Testis (tissue), 3 donors: ENCODE data around the gene HSCB. TPM values are rescaled to one million over a fixed set of nuclear protein-coding genes. Genes with fewer than 3 reads are reported as not detected.
"Not testable (repeated sequence)": the region's sequence is repeated elsewhere in the genome, so short reads cannot be mapped to it uniquely, and the experiment has no call there.

Experiments used
- DNase-seq: peaks from one replicate; pipeline ENCODE4 v3.0.0-alpha.2; 2019
- H3K27ac ChIP-seq, 2 donors: fragments of 200-600 bp; sonication (generic); one replicate each; pipeline ENCODE4 v1.5.1; 2019
- H3K27me3 ChIP-seq: fragments of 200-600 bp; sonication (generic); one replicate; pipeline ENCODE4 v1.5.1; 2019
- H3K36me3 ChIP-seq: fragments of 200-600 bp; sonication (generic); one replicate; pipeline ENCODE4 v1.5.1; 2017; ENCODE audit warnings: low read depth; ENCODE audit errors: missing control alignments
- H3K4me1 ChIP-seq: fragments of 200-600 bp; sonication (generic); one replicate; pipeline ENCODE4 v1.5.1; 2019
- H3K4me3 ChIP-seq, 2 donors: fragments of 200-600 bp; sonication (generic); one replicate each; pipeline ENCODE4 v1.5.1; 2017 to 2019
- H3K9me3 ChIP-seq: fragments of 200-600 bp; sonication (generic); one replicate; pipeline ENCODE4 v1.5.1; 2017
- POLR2A ChIP-seq: fragments of 450-650 bp; IDR thresholded peaks from one replicate; pipeline ENCODE4 v1.6.1; 2017; ENCODE audit warnings: antibody characterized with exemption, mild to moderate bottlenecking, moderate library complexity
- WGBS, 2 donors: methylation state at CpG; one replicate each; pipeline ENCODE4 v1.1.5; 2018; 5-methylcytosine and 5-hydroxymethylcytosine counted together
- intact Hi-C: fragments of 100-400 bp; cut with DNase I; formaldehyde crosslinking; loops from one replicate; pipeline ENCODE4 v1.15.1; 2023; ENCODE audit warnings: low total_unique reads
- polyA plus RNA-seq: library from polyadenylated mRNA; stranded (reverse); fragments of 350-450 nt; fragmentation: Illumina TruSeq; extraction: RNeasy Lipid Tissue Mini Kit (QIAGEN cat#74804); gene quantifications from one replicate; pipeline ENCODE4 v1.2.3, GENCODE V29; 2014; ENCODE audit warnings: low read depth, low replicate concordance; ENCODE audit not compliant: insufficient read depth
- total RNA-seq, 2 donors: library from RNA; depleted of rRNA; stranded (reverse); fragments of >200 nt; gene quantifications; one replicate each; pipeline ENCODE4 v1.2.3, GENCODE V29; 2016
- TF ChIP-seq, protein P1 (sequence below), 3 experiments: fragments of 450-650 bp in 2 of 3; fragments of 200-600 bp in 1 of 3; sonication (generic) in 1 of 3; IDR thresholded peaks; one replicate each; pipeline ENCODE4 v1.5.1; 2016 to 2019; ENCODE audit warnings: antibody characterized with exemption in 3 of 3, mild to moderate bottlenecking in 2 of 3, moderate library complexity in 1 of 3

Gene HSCB
- total and polyA plus RNA-seq, 3 donors from 2014 or later: 10.2 to 19.5 (median 16.4) TPM

- Histone ChIP-seq H3K36me3 (no peaks in the 10 kb centered on the region), H3K27me3 (no peaks in the 10 kb centered on the region), H3K4me3 (no peak overlapping the region), H3K9me3 (no peaks in the 10 kb centered on the region), H3K27ac (no peak overlapping the region), H3K4me1 (peaks cover under 1% of the 10 kb centered on the region)
- intact Hi-C loops: no loop called here
- 96 to 99% methylated on average over 3 of the region's 3 CpGs for WGBS, 2 donors
- no peak for TF ChIP-seq POLR2A
- TF ChIP-seq, protein P1, sequence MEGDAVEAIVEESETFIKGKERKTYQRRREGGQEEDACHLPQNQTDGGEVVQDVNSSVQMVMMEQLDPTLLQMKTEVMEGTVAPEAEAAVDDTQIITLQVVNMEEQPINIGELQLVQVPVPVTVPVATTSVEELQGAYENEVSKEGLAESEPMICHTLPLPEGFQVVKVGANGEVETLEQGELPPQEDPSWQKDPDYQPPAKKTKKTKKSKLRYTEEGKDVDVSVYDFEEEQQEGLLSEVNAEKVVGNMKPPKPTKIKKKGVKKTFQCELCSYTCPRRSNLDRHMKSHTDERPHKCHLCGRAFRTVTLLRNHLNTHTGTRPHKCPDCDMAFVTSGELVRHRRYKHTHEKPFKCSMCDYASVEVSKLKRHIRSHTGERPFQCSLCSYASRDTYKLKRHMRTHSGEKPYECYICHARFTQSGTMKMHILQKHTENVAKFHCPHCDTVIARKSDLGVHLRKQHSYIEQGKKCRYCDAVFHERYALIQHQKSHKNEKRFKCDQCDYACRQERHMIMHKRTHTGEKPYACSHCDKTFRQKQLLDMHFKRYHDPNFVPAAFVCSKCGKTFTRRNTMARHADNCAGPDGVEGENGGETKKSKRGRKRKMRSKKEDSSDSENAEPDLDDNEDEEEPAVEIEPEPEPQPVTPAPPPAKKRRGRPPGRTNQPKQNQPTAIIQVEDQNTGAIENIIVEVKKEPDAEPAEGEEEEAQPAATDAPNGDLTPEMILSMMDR (IDR thresholded peaks at IDR 0.05): no peak
- no peak for DNase-seq
Observed at GRCh38 chr22:28737701-28738100, 4.1 kb upstream of the HSCB start.

GRCh38 chr22:28738876-28739275 is 3.0 kb upstream of the HSCB start:
- intact Hi-C loops, H3K27me3 ChIP-seq, DNase-seq, H3K36me3 ChIP-seq, H3K4me1 ChIP-seq, H3K27ac ChIP-seq, H3K4me3 ChIP-seq, H3K9me3 ChIP-seq: not testable (repeated sequence)
- 91 to 94% methylated on average over 8 of the region's 8 CpGs for WGBS, 2 donors

DNA sequence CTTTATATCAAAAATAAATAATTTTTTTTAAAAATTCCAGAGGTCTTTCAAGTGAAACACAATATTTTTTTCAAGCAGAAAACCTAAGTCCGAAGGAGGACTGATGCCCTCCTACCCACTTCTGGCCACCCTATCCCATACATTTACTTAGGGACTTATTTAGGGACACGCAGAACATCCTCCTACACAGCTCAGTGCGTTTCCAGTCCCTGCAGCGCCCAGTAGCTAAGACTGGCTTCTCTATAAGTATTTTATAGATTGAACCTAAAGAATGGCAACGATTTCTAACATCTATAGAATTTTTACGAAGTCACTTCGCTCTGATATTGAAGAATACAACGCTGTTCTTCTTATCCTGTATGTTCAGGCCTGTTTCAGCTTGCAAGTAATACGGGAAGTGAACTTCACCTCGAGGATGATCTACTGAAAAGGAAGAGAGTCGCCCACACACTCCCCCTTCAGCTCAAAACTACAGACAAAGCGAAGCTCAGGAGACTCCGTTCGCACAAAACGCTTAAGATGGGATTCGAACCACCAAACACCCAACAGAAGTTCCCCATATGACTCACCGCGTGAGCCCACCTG is 547 bp upstream of the HSCB start:
- Histone ChIP-seq H3K36me3 (no peaks in the 10 kb centered on the region), H3K9me3 (no peaks in the 10 kb centered on the region), H3K4me1 (peaks cover 5% of the 10 kb centered on the region), H3K27me3 (no peaks in the 10 kb centered on the region), H3K27ac (peak overlapping the region in 1 of 2 donors; percentile 99), H3K4me3 (peak overlapping the region; percentile 91 to 100)
- 7 to 9% methylated on average over 12 to 18 of the region's 18 CpGs for WGBS, 2 donors
- DNase-seq: no peak
- TF ChIP-seq, protein P1 (IDR thresholded peaks at IDR 0.05): no peak
- no peak for TF ChIP-seq POLR2A
- intact Hi-C loops: no loop called here

DNA sequence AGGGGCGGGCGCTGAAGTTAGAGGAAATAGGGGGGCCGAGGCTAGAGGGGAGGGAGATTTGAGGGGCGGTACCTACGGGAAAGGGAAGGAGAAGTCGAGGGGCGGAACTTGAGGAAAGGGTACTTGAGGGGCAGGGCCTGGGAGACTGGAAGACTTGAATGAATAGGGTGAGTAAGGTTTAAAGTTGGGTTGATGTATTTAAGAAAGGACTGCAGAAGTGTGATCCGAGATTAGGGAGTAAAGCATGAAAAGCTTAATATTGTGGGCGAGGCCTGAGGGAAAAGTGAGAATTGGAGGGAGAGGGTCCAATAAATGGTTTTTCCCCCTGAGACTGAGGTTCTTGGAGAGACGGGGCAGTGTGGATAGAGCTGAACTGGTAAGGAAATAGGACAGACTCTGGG is 723 bp downstream of the HSCB start:
- Histone ChIP-seq H3K36me3 (no peaks in the 10 kb centered on the region), H3K4me1 (peaks cover 5% of the 10 kb centered on the region), H3K9me3 (no peaks in the 10 kb centered on the region), H3K4me3 (peak overlapping the region; percentile 91 to 100), H3K27ac (peak overlapping the region; percentile 98 to 99), H3K27me3 (no peaks in the 10 kb centered on the region)
- no peak for TF ChIP-seq POLR2A
- TF ChIP-seq, protein P1 (IDR thresholded peaks at IDR 0.05): no peak
- intact Hi-C loops: no loop called here
- WGBS, 2 donors: 1 to 3% methylated on average over 10 of the region's 10 CpGs
- DNase-seq: no peak

GRCh38 chr22:28743852-28744251 is 2.0 kb downstream of the HSCB start:
- H3K36me3 ChIP-seq: no peaks in the 10 kb centered on the region
- TF ChIP-seq, protein P1 (IDR thresholded peaks at IDR 0.05): no peak
- WGBS, 2 donors: 90 to 91% methylated on average over 3 of the region's 3 CpGs
- no peaks in the 10 kb centered on the region for H3K9me3 ChIP-seq
- H3K27me3 ChIP-seq: no peaks in the 10 kb centered on the region
- H3K27ac ChIP-seq: no peak overlapping the region
- no peak overlapping the region for H3K4me3 ChIP-seq
- DNase-seq: no peak
- H3K4me1 ChIP-seq: peaks cover 5% of the 10 kb centered on the region
- intact Hi-C loops: no loop called here
